IPS-18a (cell line): ENCODE data around the gene KCNJ15.

Experiments used
- H3K27ac ChIP-seq: one replicate; pipeline ENCODE4 v1.5.1; 2013; ENCODE audit warnings: low read length
- H3K27me3 ChIP-seq: one replicate; pipeline ENCODE4 v1.6.1; 2013; ENCODE audit warnings: mild to moderate bottlenecking, low read length; ENCODE audit not compliant: control insufficient read depth, insufficient read depth
- H3K36me3 ChIP-seq: one replicate; pipeline ENCODE4 v1.6.1; 2013; ENCODE audit warnings: low read depth, low read length; ENCODE audit not compliant: control insufficient read depth
- H3K4me1 ChIP-seq: one replicate; pipeline ENCODE4 v1.6.1; 2013; ENCODE audit warnings: low read depth, low read length; ENCODE audit not compliant: control insufficient read depth
- H3K4me3 ChIP-seq: one replicate; pipeline ENCODE4 v1.5.1; 2013; ENCODE audit warnings: low read length
- H3K9ac ChIP-seq: one replicate; pipeline ENCODE4 v1.6.1; 2013; ENCODE audit warnings: mild to moderate bottlenecking, low read length, moderate library complexity
- H3K9me3 ChIP-seq: one replicate; pipeline ENCODE4 v1.6.1; 2013; ENCODE audit warnings: low read depth, low read length; ENCODE audit not compliant: control insufficient read depth

The KCNJ15 gene

DNA sequence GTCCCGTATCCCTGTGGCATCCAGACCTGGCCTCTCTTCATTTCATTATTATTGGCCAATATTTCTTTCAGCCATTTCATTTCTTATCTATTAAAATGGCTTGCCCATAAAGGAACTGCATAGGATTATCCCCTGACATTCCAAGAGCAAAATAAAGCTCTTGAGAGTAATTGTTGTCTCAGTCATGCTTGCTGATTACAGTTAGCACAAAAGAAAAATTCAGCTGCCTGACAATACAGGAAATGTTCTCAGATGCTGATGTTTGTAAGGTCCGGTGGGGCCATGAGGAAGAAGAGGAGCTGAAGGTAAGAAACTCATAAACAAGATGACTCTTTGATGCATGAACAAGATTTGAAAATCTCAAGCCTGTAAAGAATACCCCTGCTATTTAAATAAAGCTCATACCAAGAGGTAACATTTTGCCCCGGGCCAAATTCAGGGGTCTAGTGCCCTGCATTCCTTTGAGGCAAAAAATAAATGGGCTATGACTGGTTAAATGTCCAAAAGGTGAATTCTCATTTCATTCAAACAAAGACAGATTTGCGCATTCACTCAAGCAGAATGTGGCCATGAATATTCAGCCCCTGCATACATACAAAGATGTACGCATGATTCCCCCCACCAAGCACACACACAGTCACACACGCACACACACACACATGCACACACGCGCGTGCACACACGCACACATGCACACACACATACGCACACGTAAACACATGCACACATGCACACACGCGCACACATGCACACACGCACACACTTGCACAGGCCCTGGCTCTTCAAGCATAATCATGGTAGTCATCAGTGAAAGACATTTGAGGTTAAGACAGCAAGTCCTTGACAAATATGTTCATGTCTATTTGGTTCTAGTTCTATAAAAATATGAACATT lies 44.8 kb downstream of the KCNJ15 start:
- Histone ChIP-seq H3K27ac (no peak overlapping the region), H3K9ac (no peak overlapping the region), H3K27me3 (no peaks in the 10 kb centered on the region), H3K4me1 (peaks cover 9% of the 10 kb centered on the region), H3K4me3 (no peak overlapping the region), H3K36me3 (no peaks in the 10 kb centered on the region), H3K9me3 (no peaks in the 10 kb centered on the region)

DNA sequence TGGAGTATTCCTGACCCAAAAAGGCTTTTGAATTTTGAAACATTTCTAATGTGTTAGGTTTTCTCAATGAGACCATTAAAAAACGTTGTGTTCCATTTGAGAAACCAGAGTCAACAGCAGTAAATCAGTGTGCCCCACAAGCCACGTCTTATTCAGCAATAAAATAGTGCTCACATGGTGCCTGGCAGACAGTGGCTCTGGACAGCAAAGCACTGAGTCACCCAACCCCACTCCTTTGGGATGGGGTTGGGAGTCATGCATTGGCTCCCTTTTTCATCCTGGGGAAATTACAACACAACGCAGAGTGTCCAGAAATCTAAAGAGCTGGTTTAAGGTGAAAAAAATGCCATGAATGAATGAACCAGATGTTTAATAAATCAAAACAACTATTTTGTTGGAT lies 46.5 kb downstream of the KCNJ15 start:
- H3K9ac ChIP-seq = no peak overlapping the region
- no peak overlapping the region for H3K4me3 ChIP-seq
- H3K27ac ChIP-seq = no peak overlapping the region
- H3K27me3 ChIP-seq = no peaks in the 10 kb centered on the region
- H3K4me1 ChIP-seq = no peaks in the 10 kb centered on the region
- H3K9me3 ChIP-seq = no peaks in the 10 kb centered on the region
- H3K36me3 ChIP-seq = no peaks in the 10 kb centered on the region

GRCh38 chr21:38306433-38307141 lies 49.8 kb downstream of the KCNJ15 start:
- H3K36me3 ChIP-seq = no peaks in the 10 kb centered on the region
- H3K4me3 ChIP-seq = no peak overlapping the region
- no peaks in the 10 kb centered on the region for H3K27me3 ChIP-seq
- no peak overlapping the region for H3K27ac ChIP-seq
- H3K4me1 ChIP-seq = peaks cover 4% of the 10 kb centered on the region
- no peaks in the 10 kb centered on the region for H3K9me3 ChIP-seq
- no peak overlapping the region for H3K9ac ChIP-seq

- H3K36me3 ChIP-seq = no peaks in the 10 kb centered on the region
- no peaks in the 10 kb centered on the region for H3K9me3 ChIP-seq
- no peak overlapping the region for H3K4me3 ChIP-seq
- H3K9ac ChIP-seq = no peak overlapping the region
- H3K27ac ChIP-seq = no peak overlapping the region
- no peaks in the 10 kb centered on the region for H3K27me3 ChIP-seq
- peaks cover 4% of the 10 kb centered on the region for H3K4me1 ChIP-seq
Observed at GRCh38 chr21:38307771-38308531, 51.2 kb downstream of the KCNJ15 start.

DNA sequence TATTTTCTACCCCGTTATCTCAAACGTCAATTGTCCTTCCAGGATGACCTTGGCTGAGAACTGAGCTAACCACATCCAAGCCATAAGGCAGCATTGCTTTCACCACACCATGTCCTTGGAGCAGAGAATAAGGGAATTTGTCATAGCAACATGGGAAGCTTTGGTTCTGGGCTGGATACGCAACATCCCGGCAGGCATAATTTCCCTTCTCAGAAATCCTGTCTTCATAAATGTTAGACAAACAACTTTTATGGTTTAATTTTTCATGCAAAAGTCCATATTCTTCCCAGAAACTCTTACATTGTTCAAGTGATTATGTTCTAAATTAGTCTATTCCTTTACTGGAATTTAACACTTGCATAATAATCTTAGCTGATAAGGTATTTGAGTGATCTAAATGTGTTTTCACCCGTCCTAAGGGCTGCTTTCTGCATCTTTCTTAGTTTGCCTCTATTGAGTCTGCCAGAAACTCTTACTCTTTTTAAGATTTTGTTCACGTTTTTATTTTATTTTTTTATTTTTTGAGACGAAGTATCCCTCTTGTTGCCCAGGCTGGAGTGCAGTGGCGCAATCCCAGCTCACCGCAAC lies 51.8 kb downstream of the KCNJ15 start:
- Histone ChIP-seq H3K36me3 (no peaks in the 10 kb centered on the region), H3K4me1 (peaks cover 4% of the 10 kb centered on the region), H3K27me3 (no peaks in the 10 kb centered on the region), H3K27ac (no peak overlapping the region), H3K9ac (no peak overlapping the region), H3K4me3 (no peak overlapping the region), H3K9me3 (no peaks in the 10 kb centered on the region)

DNA sequence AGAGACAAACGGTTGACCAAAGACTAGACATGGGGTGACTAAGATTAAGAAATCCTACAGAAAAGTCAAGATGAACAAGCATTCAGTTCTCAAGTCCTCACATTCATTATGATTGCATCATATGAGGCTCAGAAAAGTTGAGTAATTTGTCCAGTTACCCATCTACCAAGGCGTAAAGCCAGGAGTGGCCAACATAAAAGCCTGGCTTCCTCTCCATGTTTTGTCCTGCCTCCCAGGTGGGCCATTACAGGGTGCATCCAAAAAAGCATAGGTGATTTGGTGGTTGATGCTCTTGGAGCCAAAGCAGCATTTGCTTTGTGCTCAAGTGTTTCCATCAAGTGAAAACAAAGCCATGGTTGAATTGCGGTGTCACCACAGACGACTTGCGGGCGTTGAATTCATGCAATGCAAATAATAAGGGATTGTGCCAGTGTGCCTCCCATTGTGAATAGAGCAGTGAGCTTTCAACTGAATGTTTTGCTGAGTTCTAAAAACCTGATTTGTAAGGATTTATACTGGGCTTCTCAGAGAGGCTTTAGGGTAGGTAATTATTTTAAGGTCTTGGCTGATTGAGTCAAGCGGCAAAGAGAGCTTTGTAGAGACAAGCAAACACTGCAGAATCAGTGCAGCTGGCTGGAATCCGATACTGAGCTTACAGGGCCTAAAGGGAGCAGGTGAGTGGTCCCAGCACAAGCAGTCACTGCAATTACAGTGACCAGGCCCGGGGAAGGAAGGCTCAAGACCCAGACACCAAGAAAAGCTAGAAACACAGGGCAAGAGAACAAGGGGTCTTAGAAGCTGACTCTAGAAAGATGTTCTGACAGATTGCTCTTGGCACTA lies 54.1 kb downstream of the KCNJ15 start:
- H3K27ac ChIP-seq = no peak overlapping the region
- no peaks in the 10 kb centered on the region for H3K9me3 ChIP-seq
- H3K36me3 ChIP-seq = no peaks in the 10 kb centered on the region
- peaks cover 4% of the 10 kb centered on the region for H3K4me1 ChIP-seq
- H3K9ac ChIP-seq = no peak overlapping the region
- H3K4me3 ChIP-seq = no peak overlapping the region
- no peaks in the 10 kb centered on the region for H3K27me3 ChIP-seq

DNA sequence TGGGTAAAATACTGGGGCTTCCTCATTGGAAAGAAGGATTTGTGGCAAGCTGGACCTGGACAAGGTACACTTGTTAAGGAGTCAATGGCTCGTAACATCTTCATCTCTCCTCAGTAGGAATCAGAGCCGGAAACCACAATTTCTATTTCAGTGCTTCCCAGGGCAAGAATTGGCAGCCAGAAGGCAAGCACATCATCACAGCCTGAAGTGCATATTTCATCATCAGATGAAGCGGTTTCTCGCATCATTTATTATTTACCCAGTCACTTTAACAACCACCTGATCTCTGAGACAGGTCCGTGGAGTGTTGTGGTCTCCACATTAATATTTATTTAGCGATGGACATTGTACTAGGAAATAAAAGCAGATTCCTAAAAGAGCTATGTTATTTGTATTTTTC lies 55.0 kb downstream of the KCNJ15 start:
- Histone ChIP-seq H3K36me3 (no peaks in the 10 kb centered on the region), H3K27ac (no peak overlapping the region), H3K4me3 (no peak overlapping the region), H3K27me3 (no peaks in the 10 kb centered on the region), H3K9ac (no peak overlapping the region), H3K9me3 (no peaks in the 10 kb centered on the region), H3K4me1 (peaks cover 4% of the 10 kb centered on the region)

GRCh38 chr21:38312822-38313221 lies 56.0 kb downstream of the KCNJ15 start:
- Histone ChIP-seq H3K4me1 (peaks cover 4% of the 10 kb centered on the region), H3K36me3 (no peaks in the 10 kb centered on the region), H3K4me3 (no peak overlapping the region), H3K9ac (no peak overlapping the region), H3K9me3 (no peaks in the 10 kb centered on the region), H3K27ac (no peak overlapping the region), H3K27me3 (no peaks in the 10 kb centered on the region)

DNA sequence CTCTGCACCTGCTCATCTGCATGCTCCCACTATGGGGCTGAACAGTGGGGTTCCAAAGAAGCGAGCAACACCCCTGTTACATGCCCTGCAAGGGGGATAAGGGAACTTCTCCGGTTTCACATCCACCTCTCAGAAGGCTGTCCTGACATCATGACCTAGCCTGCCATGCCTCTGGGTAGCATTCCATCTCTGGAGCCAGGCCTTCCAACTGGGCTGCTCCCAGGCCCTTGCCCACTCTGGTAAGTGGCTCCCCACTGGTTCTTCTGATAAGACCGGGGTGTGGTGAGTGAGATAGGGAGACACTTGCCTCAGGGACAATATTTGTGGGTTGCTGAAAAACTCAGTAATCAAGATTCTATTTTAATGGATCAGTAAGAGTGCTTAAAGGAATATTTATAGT lies 57.8 kb downstream of the KCNJ15 start:
- H3K9me3 ChIP-seq = no peaks in the 10 kb centered on the region

GRCh38 chr21:38315122-38315521 lies 58.3 kb downstream of the KCNJ15 start:
- H3K36me3 ChIP-seq = no peaks in the 10 kb centered on the region
- H3K9ac ChIP-seq = no peak overlapping the region
- peaks cover 4% of the 10 kb centered on the region for H3K4me1 ChIP-seq
- no peaks in the 10 kb centered on the region for H3K9me3 ChIP-seq
- H3K27me3 ChIP-seq = no peaks in the 10 kb centered on the region
- H3K4me3 ChIP-seq = no peak overlapping the region
- H3K27ac ChIP-seq = no peak overlapping the region

More for the DNA sequence above, 57.8 kb downstream of the KCNJ15 start:
- peaks cover 4% of the 10 kb centered on the region for H3K4me1 ChIP-seq
- H3K27me3 ChIP-seq = no peaks in the 10 kb centered on the region
- H3K27ac ChIP-seq = no peak overlapping the region
- H3K9ac ChIP-seq = no peak overlapping the region
- no peaks in the 10 kb centered on the region for H3K36me3 ChIP-seq
- H3K4me3 ChIP-seq = no peak overlapping the region
